IgD-negative memory B cell (primary cell): ENCODE measurements around the gene RASSF9. TPM values are rescaled to one million over a fixed set of nuclear protein-coding genes. Genes with fewer than 3 reads are reported as not detected.

Experiments used
- H3K27ac Mint-ChIP-seq, 3 donors: one replicate each; pipeline ENCODE4 v1.8.0; 2020 to 2022; ENCODE audit warnings: mild to moderate bottlenecking in 3 of 3, mixed read lengths in 3 of 3, moderate library complexity in 1 of 3
- H3K27me3 Mint-ChIP-seq: one replicate; pipeline ENCODE4 v1.8.0; 2021; ENCODE audit warnings: mixed read lengths
- H3K36me3 Mint-ChIP-seq: one replicate; pipeline ENCODE4 v1.8.0; 2020; ENCODE audit warnings: mild to moderate bottlenecking, mixed read lengths
- H3K4me1 Mint-ChIP-seq, 3 donors: one replicate each; pipeline ENCODE4 v1.8.0; 2020 to 2022; ENCODE audit warnings: mixed read lengths in 3 of 3, mild to moderate bottlenecking in 1 of 3
- H3K4me3 Mint-ChIP-seq, 4 donors: one replicate each; pipeline ENCODE4 v1.8.0; 2020 to 2022; ENCODE audit warnings: mild to moderate bottlenecking in 4 of 4, mixed read lengths in 4 of 4, moderate library complexity in 3 of 4
- H3K9me3 Mint-ChIP-seq, 3 donors: one replicate each; pipeline ENCODE4 v1.8.0; 2020 to 2021; ENCODE audit warnings: mixed read lengths in 3 of 3, mild to moderate bottlenecking in 1 of 3
- polyA plus RNA-seq: library from polyadenylated mRNA; unstranded; fragments of 300-500 nt; fragmentation: Illumina TruSeq; gene quantifications from one replicate; pipeline ENCODE4 v1.2.3, GENCODE V29; 2021

The RASSF9 gene
- not detected for polyA plus RNA-seq

DNA sequence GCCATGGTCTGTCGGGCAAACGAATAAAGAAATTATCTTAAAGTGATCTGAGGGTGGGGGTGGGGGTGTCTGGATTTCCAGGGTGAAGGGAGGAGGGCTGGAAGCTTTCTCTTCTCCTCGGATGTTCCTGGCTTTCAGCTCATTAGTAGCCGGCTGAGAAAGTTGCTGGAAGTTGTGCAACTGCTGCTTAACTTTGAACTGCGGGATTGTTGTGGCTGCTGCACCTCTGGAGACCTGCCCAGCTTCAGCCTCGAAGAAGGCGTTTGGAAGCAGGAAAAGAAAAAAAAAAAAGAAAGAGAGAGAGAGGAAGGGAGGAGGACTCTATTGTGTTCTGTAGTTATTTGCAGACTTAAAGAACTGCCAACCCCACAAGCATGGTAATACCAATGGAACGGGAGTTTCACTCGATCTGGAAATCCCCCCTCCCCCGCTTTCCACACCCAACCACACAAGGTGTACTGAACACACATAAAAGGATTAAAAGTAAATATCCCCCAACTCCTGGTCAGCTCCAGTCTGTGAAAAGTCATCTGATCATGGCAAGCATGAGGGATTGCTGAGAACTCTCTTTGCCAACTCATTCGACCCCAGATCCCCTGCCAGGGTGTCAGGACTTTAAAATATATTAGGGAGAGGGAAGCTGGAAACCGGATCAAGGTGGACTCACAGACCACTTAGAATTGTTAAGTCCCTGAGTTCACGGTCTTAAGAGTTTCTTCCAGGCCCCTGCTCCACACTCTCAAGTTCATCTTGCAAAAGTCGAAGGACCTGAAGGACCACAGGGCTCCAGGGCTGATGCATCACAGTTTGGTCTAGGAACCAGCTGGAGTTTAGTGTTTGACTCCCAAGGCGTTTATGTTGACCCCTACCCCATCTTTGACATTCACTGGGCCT, at the start of gene RASSF9:
RASSF9 (minus strand) TSS at position 213 of the 894 bp plus-strand sequence; CDS start at position 5, 208 bp downstream.
- no peaks in the 10 kb centered on the region for H3K27me3 Mint-ChIP-seq
- peaks cover 0 to 5% (median 0%) of the 10 kb centered on the region in 3 donors for H3K9me3 Mint-ChIP-seq
- no peak within 1 kb of the TSS for H3K4me3 Mint-ChIP-seq
- H3K27ac Mint-ChIP-seq = no peak within 1 kb of the TSS
- H3K36me3 Mint-ChIP-seq = no peaks in the 10 kb centered on the region
- no peaks in the 10 kb centered on the region for H3K4me1 Mint-ChIP-seq

DNA sequence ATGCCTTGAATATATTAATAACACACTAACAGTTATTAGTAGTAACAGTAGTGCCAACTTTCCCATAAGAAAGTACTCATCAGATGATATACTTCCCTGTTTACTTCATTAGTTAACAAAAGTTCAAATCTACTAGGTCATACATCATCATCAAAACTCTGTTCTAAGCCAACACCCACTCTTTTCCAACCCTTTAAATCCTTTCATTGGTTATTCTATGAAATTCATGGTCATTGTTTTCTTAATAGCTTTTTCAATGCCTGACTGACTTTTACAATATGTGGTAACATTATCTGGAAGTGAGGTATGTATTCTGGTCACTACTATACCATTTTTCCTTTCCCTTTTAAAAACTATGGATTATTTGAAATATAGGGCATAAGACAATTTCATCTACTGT, 47.6 kb upstream of the RASSF9 start:
- no peaks in the 10 kb centered on the region for H3K4me1 Mint-ChIP-seq
- H3K27me3 Mint-ChIP-seq = no peaks in the 10 kb centered on the region
- H3K36me3 Mint-ChIP-seq = no peaks in the 10 kb centered on the region
- H3K9me3 Mint-ChIP-seq = peaks cover 0 to 1% (median 0%) of the 10 kb centered on the region in 3 donors
- H3K4me3 Mint-ChIP-seq = no peak overlapping the region
- no peak overlapping the region for H3K27ac Mint-ChIP-seq

DNA sequence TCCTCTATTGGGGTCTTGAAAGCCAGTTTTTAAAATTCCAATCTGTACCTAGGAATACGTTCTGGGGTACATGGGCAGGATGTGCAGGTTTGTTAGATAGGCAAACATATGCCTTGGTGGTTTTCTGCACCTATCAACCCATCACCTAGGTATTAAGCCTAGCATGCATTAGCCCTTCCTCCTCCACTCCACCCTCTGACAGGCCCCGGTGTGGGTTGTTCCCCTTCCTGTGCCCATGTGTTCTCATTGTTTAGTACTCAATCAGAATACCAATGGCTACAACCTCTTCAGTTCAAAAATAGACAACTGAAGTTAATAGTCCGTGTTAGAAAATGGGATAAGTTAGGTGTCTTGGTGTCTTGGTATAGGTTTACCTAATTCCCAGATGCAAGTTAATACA, 41.2 kb upstream of the RASSF9 start:
- H3K27ac Mint-ChIP-seq = no peak overlapping the region
- no peaks in the 10 kb centered on the region for H3K36me3 Mint-ChIP-seq
- H3K4me3 Mint-ChIP-seq = no peak overlapping the region
- H3K4me1 Mint-ChIP-seq = no peaks in the 10 kb centered on the region
- H3K9me3 Mint-ChIP-seq = no peaks in the 10 kb centered on the region
- no peaks in the 10 kb centered on the region for H3K27me3 Mint-ChIP-seq

DNA sequence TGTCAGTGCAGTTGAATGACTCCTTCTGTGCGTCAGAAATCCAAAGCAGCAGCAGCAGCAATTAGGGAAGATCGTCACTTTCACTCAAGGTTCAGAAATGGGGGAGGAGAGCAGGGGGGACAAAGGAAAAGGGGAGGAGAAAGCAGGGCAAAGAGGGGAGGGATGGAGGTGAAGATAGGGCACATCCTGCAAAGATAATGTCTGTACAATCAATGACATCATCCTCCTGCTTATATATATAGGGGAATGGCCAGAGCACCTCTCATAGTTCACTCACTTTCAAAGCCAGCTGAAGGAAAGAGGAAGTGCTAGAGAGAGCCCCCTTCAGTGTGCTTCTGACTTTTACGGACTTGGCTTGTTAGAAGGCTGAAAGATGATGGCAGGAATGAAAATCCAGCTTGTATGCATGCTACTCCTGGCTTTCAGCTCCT, 37.8 kb upstream of the RASSF9 start, which contains the start of gene NTS:
NTS (plus strand) TSS at position 265 of the 431 bp plus-strand sequence; CDS start at position 374, 109 bp downstream.
- Mint-ChIP-seq H3K27me3 (peaks cover 2% of the 10 kb centered on the region), H3K4me1 (no peaks in the 10 kb centered on the region), H3K4me3 (no peak within 1 kb of the TSS), H3K27ac (no peak within 1 kb of the TSS), H3K9me3 (no peaks in the 10 kb centered on the region), H3K36me3 (no peaks in the 10 kb centered on the region)

DNA sequence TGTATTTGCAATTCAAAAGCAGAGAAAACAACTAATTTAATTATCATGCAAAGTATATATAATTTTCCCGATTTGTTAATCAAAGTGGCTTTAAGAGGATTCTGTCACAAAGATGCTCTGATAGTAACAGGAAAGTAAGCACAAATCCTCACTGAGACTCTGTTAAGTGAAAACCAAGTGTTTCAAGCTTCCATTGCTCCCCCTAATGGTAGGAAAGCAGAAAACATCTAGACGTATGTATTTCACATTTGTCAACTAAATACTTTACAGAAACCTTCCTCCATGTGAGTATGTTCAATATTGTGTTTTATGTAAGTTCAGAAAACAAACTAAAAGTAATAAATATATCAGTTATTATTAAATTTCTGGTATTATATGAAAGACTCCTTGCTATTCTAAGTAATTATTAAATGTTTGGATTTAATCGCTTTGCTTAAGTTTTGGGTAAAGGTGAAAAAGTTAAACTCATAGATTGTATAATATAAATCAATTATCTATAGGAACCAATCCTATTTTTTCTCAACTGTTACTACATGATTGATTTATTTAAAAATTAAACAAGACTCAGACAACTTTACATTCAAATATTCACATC, 36.4 kb upstream of the RASSF9 start:
- Mint-ChIP-seq H3K4me1 (no peaks in the 10 kb centered on the region), H3K27ac (no peak overlapping the region), H3K9me3 (no peaks in the 10 kb centered on the region), H3K4me3 (no peak overlapping the region), H3K27me3 (peaks cover 7% of the 10 kb centered on the region), H3K36me3 (no peaks in the 10 kb centered on the region)

DNA sequence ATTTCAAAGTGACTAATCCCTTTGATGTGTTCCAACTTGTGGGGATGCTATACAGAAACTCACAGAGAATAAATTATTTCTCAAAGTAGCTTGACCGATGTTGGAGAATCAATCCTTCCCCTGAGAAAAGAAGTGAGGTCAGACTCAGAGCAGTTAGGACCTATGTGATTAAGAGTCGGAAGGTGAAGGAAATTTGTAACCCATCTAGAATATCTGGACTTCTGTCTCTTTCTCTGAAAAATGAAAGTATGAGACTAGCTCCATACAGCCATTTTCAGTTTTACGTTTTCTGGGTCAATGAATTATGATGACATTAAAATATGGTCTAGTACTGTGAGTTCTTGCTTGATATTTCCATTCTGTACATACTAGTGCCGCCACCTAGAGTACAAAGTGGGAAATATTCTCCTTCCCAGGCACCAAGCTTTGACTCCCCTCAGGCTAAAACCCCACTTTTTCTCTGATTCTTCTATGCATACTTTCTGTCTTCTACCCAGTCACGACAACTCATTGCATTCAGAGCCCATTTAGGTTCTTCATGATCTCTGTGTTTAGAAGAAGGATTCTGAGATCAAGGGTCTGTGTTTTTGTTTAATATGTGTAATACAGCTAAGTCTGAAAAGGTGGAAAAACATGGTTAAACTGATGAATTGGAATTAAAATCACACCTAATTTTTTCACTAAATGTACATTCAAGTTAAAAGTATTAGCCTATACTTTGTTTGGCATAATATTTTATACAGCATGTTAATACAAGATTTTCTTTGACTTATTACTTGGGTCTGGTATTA, 31.0 kb upstream of the RASSF9 start:
- Mint-ChIP-seq H3K4me3 (no peak overlapping the region), H3K36me3 (no peaks in the 10 kb centered on the region), H3K4me1 (no peaks in the 10 kb centered on the region), H3K9me3 (peaks cover 0 to 2% (median 0%) of the 10 kb centered on the region in 3 donors), H3K27ac (no peak overlapping the region), H3K27me3 (peaks cover 11% of the 10 kb centered on the region)

DNA sequence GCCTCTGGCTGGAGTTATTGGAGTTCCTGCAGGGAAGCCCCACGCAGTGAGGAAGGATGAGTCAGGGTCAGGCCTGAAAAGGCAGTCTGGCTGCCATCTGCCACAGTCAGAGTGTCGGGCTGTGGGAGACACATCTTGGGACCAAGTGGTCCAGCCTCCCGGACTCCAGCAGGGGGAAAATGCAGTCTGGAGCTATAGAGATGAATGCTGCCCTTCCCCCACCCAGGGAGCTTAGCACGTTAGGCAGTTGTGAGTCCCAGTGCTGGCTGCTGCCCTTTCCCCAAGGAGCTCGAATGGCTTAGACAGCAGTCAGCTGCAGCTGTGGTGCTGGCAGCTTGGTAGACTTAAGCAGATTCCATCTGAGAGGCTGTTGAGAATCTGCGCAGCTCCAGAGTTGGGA, 29.7 kb upstream of the RASSF9 start:
- no peaks in the 10 kb centered on the region for H3K36me3 Mint-ChIP-seq
- H3K27me3 Mint-ChIP-seq = peaks cover 11% of the 10 kb centered on the region
- H3K4me1 Mint-ChIP-seq = no peaks in the 10 kb centered on the region
- H3K27ac Mint-ChIP-seq = no peak overlapping the region
- no peak overlapping the region for H3K4me3 Mint-ChIP-seq
- H3K9me3 Mint-ChIP-seq = peaks cover 0 to 3% (median 0%) of the 10 kb centered on the region in 3 donors

DNA sequence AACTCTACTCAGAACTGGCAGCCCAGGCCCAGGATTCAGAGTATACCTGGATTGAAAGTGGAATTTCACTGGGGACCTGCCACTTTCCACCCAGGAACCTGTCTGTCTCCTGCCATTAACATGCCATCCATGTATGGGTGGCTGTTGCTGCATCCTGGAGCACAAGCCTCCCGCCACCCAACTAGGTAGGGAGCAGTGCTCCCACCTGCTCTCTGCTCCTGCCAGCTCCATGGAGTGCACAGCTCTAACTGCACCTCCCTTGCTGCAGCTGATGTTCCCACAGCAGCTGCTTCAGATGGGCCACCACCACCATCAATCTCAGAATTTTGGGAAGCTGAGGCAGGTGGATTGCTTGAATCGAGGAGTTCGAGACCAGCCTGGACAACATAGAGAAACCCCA, 20.8 kb upstream of the RASSF9 start:
- Mint-ChIP-seq H3K4me3 (no peak overlapping the region), H3K27ac (no peak overlapping the region), H3K4me1 (no peaks in the 10 kb centered on the region), H3K27me3 (no peaks in the 10 kb centered on the region), H3K9me3 (peaks cover 0 to 4% (median 3%) of the 10 kb centered on the region in 3 donors), H3K36me3 (no peaks in the 10 kb centered on the region)

DNA sequence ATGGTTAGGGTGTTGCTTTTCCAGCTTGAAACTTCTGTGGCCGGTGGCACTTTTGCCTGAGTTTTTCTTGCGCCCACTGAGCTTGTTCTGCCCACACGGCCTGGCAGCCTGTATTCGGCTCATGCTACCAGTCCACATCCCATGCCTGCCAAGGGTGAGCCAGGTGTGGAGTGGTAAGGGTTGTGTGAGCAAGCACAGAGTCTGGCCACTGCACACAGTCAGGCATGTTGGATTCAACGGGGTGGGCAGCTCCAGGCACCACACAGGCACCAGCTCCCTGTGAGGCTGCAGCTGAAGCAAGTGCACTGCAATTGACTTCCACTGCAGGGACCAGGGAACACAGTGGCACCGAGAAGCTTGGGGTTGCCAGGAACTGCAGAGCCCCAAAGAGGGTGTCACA, 19.1 kb upstream of the RASSF9 start:
- Mint-ChIP-seq H3K4me3 (no peak overlapping the region), H3K4me1 (no peaks in the 10 kb centered on the region), H3K36me3 (peaks cover 1% of the 10 kb centered on the region), H3K27ac (no peak overlapping the region), H3K27me3 (no peaks in the 10 kb centered on the region), H3K9me3 (peaks cover 0 to 3% (median 3%) of the 10 kb centered on the region in 3 donors)

DNA sequence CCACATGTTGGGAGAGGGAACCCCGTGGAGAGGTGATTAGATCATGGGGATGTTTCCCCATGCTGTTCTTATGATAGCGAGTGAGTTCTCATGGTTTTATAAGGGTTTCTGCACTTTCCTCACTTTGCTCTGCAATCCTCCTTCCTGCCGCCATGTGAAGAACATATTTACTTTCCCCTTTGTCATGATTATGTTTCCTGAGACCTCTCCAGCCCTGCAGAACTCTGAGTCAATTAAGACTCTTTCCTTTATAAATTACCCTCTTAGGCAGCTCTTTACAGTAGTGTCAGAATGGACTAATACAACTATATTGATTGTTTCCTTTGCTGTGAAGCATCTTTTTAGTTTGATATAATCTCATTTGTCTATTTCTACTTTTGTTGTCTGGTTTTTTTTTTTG, 13.1 kb upstream of the RASSF9 start:
- Mint-ChIP-seq H3K27me3 (no peaks in the 10 kb centered on the region), H3K36me3 (peaks cover 1% of the 10 kb centered on the region), H3K4me1 (no peaks in the 10 kb centered on the region), H3K9me3 (peaks cover 0 to 3% (median 0%) of the 10 kb centered on the region in 3 donors), H3K27ac (no peak overlapping the region), H3K4me3 (no peak overlapping the region)

DNA sequence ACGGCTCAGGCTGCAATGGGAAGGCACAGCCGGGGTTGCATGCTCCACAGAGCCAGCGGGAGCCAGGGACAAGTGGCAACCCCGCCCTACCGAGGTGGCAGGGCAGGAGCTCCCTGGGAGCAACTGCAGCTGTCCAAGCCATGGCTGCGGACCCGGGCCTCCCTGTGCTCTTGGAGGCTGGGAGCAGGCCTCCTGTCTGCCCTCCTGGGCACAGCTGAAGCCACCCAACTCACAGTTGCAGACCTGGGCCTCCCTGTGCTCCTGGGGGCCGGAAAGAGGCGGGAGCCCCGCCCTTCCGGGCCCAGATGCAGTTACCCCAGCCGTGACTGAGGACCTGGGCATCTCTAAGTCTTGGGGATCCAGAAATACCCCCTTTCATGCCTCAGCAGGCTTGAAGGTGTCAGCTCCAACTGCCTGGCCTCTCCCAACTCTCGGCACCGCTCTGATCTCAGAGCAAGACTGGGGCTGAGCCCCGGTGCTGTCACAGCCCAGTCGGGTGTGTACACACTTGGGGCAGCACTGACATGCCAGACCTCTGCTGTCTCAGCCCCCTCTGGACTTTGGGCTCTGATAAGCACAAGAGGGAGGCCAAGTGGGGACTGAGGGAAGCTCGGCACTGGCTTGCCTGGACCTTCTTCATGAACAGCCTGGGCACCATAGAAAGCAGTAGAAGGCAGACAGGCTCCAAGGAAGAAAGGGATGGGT, 7.5 kb upstream of the RASSF9 start:
- no peak overlapping the region for H3K27ac Mint-ChIP-seq
- H3K36me3 Mint-ChIP-seq = no peaks in the 10 kb centered on the region

DNA sequence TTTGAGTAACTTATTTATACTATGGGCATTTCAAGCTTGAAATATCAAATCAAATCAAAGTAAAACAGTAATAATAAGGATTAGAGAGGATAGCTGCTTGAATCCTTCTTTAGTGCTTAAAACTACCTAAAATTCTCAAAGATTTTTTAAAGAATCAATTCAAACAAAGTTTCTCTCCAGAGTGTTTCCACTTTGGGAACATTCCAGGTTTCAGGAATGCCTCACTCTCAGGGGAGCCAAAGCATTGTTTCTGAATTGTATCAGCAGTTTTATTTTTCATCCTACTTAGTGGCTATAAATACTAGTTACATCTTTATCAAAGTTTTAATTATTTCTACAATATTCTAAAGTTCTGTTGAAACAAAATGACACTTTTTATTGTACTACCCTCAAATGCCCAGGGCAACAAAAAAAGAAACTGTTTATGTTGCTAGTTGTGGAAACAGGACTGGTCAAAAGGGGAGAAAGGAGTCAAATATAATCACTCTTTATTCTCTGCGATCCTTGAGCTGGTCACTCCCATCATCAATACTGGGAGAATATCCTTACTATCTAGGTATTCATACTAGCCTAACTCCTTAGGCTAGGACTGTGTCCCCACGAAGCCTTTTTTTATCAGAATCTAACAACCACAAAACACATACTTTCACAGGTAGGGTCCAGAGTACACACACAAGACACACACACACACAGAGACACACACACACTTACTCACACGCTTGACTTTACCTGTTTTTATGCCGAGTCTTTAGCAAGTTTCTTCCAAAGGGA, 598 bp downstream of the RASSF9 start:
- Mint-ChIP-seq H3K4me1 (no peaks in the 10 kb centered on the region), H3K27me3 (no peaks in the 10 kb centered on the region), H3K4me3 (no peak overlapping the region), H3K9me3 (peaks cover 0 to 5% (median 0%) of the 10 kb centered on the region in 3 donors), H3K36me3 (no peaks in the 10 kb centered on the region), H3K27ac (no peak overlapping the region)

More for the DNA sequence above, 7.5 kb upstream of the RASSF9 start:
- no peaks in the 10 kb centered on the region for H3K27me3 Mint-ChIP-seq
- H3K4me3 Mint-ChIP-seq = no peak overlapping the region
- no peaks in the 10 kb centered on the region for H3K4me1 Mint-ChIP-seq
- peaks cover 0 to 3% (median 0%) of the 10 kb centered on the region in 3 donors for H3K9me3 Mint-ChIP-seq

DNA sequence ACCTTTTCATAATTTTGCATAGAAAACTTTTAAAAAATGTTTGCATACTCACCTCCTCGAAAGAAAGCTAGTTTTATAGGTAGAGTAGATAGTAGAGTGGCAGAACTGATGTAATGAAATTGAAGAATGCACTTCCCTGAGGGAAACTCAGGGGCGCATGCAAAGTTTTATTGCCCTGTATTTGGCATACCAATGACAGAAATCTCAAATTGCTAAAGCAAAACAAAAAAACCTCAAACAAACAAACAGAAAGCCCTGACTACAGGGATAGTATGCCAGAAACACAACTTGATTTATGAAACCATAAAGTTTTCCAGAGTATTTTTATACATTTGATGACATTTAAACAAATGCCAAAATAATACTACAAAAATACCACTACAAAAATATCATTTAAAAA, 1.8 kb downstream of the RASSF9 start:
- Mint-ChIP-seq H3K36me3 (no peaks in the 10 kb centered on the region), H3K4me3 (no peak overlapping the region), H3K27me3 (no peaks in the 10 kb centered on the region), H3K9me3 (peaks cover 0 to 3% (median 0%) of the 10 kb centered on the region in 3 donors), H3K27ac (no peak overlapping the region), H3K4me1 (no peaks in the 10 kb centered on the region)

DNA sequence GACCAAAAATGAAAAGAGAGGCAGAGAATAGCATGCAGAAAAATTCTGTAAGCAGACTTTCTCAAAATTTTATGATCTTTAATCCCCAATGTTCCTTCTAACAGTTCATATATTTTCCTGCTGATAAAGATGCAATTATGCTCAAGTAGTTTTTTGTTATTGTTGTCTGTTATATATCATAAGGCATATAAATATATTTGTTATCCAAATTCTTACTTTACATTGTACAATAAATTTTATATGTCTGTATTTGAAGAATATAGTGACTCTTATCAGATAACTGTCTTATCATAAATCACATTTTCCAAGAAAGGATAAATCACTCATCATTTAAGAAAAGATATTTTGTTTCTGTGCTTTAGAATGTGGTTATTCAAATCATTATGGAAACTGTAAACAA, 2.6 kb downstream of the RASSF9 start:
- Mint-ChIP-seq H3K9me3 (peaks cover 0 to 3% (median 1%) of the 10 kb centered on the region in 3 donors), H3K36me3 (no peaks in the 10 kb centered on the region), H3K4me3 (no peak overlapping the region), H3K27ac (no peak overlapping the region), H3K4me1 (no peaks in the 10 kb centered on the region), H3K27me3 (no peaks in the 10 kb centered on the region)
